Measurements from ENCODE around the gene TRIP12.
"Not testable (repeated sequence)": the region's sequence is repeated elsewhere in the genome, so short reads cannot be mapped to it uniquely, and the experiment has no call there.

Gene TRIP12

GRCh38 chr2:229870903-229871656 is 50.7 kb downstream of the TRIP12 start:
- DNase-seq = peak; percentile 20

- DNase-seq = no peak
Measured at GRCh38 chr2:229869226-229869625, 52.6 kb downstream of the TRIP12 start.

- no peak for DNase-seq
Measured at GRCh38 chr2:229868794-229869193, 53.0 kb downstream of the TRIP12 start.

GRCh38 chr2:229865033-229865432 is 56.8 kb downstream of the TRIP12 start:
- DNase-seq = no peak

GRCh38 chr2:229861431-229861830 is 60.4 kb downstream of the TRIP12 start:
- DNase-seq = no peak

GRCh38 chr2:229860334-229860733 is 61.5 kb downstream of the TRIP12 start:
- DNase-seq = no peak

GRCh38 chr2:229858351-229858750 is 63.5 kb downstream of the TRIP12 start:
- DNase-seq = no peak

- no peak for DNase-seq
Measured at GRCh38 chr2:229857634-229858033, 64.2 kb downstream of the TRIP12 start.

GRCh38 chr2:229856413-229856812 is 65.4 kb downstream of the TRIP12 start:
- no peak for DNase-seq

- no peak for DNase-seq
Measured at GRCh38 chr2:229855116-229855515, 66.7 kb downstream of the TRIP12 start.

GRCh38 chr2:229852565-229852964 is 69.2 kb downstream of the TRIP12 start:
- DNase-seq = no peak

- DNase-seq = no peak
Measured at GRCh38 chr2:229851870-229852269, 69.9 kb downstream of the TRIP12 start.

GRCh38 chr2:229850355-229851275 is 71.2 kb downstream of the TRIP12 start:
- not testable (repeated sequence) for DNase-seq

GRCh38 chr2:229849073-229849472 is 72.7 kb downstream of the TRIP12 start:
- no peak for DNase-seq

- no peak for DNase-seq
Measured at GRCh38 chr2:229843613-229844012, 78.2 kb downstream of the TRIP12 start.

- no peak for DNase-seq
Measured at GRCh38 chr2:229838729-229839128, 83.1 kb downstream of the TRIP12 start.

GRCh38 chr2:229836847-229837246 is 85.0 kb downstream of the TRIP12 start:
- no peak for DNase-seq

GRCh38 chr2:229835596-229836283 is 86.1 kb downstream of the TRIP12 start:
- no peak for DNase-seq

- not testable (repeated sequence) for DNase-seq
Measured at GRCh38 chr2:229834368-229834767, 87.4 kb downstream of the TRIP12 start.

GRCh38 chr2:229832510-229832898 is 89.3 kb downstream of the TRIP12 start:
- DNase-seq = no peak

- DNase-seq = no peak
Measured at GRCh38 chr2:229831805-229832509, 89.9 kb downstream of the TRIP12 start.

- DNase-seq = no peak
Measured at GRCh38 chr2:229825476-229825875, 96.3 kb downstream of the TRIP12 start.

GRCh38 chr2:229821316-229821715 is 100.5 kb downstream of the TRIP12 start:
- DNase-seq = no peak
